Activated CD8-positive, alpha-beta memory T cell treated with anti-CD3 and anti-CD28 coated beads, Interleukin-2, amount 10 ng/mL, durations not matched to agents 7 days and 5 days (primary cell): Measurements from ENCODE around the gene CLNK. TPM values are rescaled to one million over a fixed set of nuclear protein-coding genes. Genes with fewer than 3 reads are reported as not detected.

Experiments
- ATAC-seq: fragments of 150-1000 bp; cut with Tn5 transposase; one replicate; pipeline ENCODE4 v1.10.0; 2021; ENCODE audit warnings: moderate library complexity
- CTCF ChIA-PET: fragments of 350-600 bp; sonication (Branson Sonifier 250); formaldehyde crosslinking; loops from one replicate; lab custom pipeline; 2021; ENCODE audit warnings: antibody characterized with exemption; lab: Charles Lee
- DNase-seq: peaks from one replicate; pipeline ENCODE4 v3.0.0-alpha.2; 2020
- H3K27ac Mint-ChIP-seq: one replicate; pipeline ENCODE4 v1.8.0; 2021; ENCODE audit warnings: mild to moderate bottlenecking, mixed read lengths
- H3K27me3 Mint-ChIP-seq: one replicate; pipeline ENCODE4 v1.8.0; 2021; ENCODE audit warnings: mixed read lengths
- H3K36me3 Mint-ChIP-seq: one replicate; pipeline ENCODE4 v1.8.0; 2021; ENCODE audit warnings: mild to moderate bottlenecking, mixed read lengths
- H3K4me1 Mint-ChIP-seq: one replicate; pipeline ENCODE4 v1.8.0; 2021; ENCODE audit warnings: mixed read lengths
- H3K4me3 Mint-ChIP-seq: one replicate; pipeline ENCODE4 v1.8.0; 2021; ENCODE audit warnings: mild to moderate bottlenecking, moderate library complexity, mixed read lengths
- H3K9me3 Mint-ChIP-seq: one replicate; pipeline ENCODE4 v1.8.0; 2022; ENCODE audit warnings: low read depth, mixed read lengths
- total RNA-seq, 2 experiments: library from RNA; stranded (reverse); gene quantifications; one replicate each; pipeline ENCODE4 v1.2.3, GENCODE V29; 2021

Gene CLNK
- total RNA-seq, 2 experiments from 2014 or later = 0.18 to 0.61 TPM

- peaks cover 2% of the 10 kb centered on the region for H3K27me3 Mint-ChIP-seq
- CTCF ChIA-PET = interaction anchor here (0.7 to 2.0 kb wide), 2 partner anchors 19 to 205 kb away, joined by 4 to 6 read pairs; no protein-coding TSS in a partner anchor
These were observed 204.0 kb downstream of the CLNK start for GRCh38 chr4:10480616-10481015.

GRCh38 chr4:10478621-10479020, 205.9 kb downstream of the CLNK start:
- H3K36me3 Mint-ChIP-seq = no peaks in the 10 kb centered on the region
- H3K27ac Mint-ChIP-seq = no peak overlapping the region
- ATAC-seq (no peak), DNase-seq (no peak)
- H3K9me3 Mint-ChIP-seq = no peaks in the 10 kb centered on the region
- no peak overlapping the region for H3K4me3 Mint-ChIP-seq
- CTCF ChIA-PET = interaction anchor here (1.2 to 2.5 kb wide), 2 partner anchors 18 to 44 kb away, joined by 3 to 9 read pairs; no protein-coding TSS in a partner anchor
- H3K27me3 Mint-ChIP-seq = peaks cover 2% of the 10 kb centered on the region
- H3K4me1 Mint-ChIP-seq = no peaks in the 10 kb centered on the region

More at GRCh38 chr4:10480616-10481015, 204.0 kb downstream of the CLNK start:
- Mint-ChIP-seq H3K27ac (no peak overlapping the region), H3K4me3 (no peak overlapping the region), H3K4me1 (no peaks in the 10 kb centered on the region), H3K9me3 (no peaks in the 10 kb centered on the region), H3K36me3 (no peaks in the 10 kb centered on the region)
- DNase-seq (no peak), ATAC-seq (no peak)

GRCh38 chr4:10470505-10470904, 214.1 kb downstream of the CLNK start:
- CTCF ChIA-PET = interaction anchor here (1.2 kb wide), 1 partner anchor 9 kb away, joined by 3 read pairs; no protein-coding TSS in a partner anchor
- DNase-seq = no peak
- no peaks in the 10 kb centered on the region for H3K36me3 Mint-ChIP-seq
- no peaks in the 10 kb centered on the region for H3K4me1 Mint-ChIP-seq
- no peak for ATAC-seq
- H3K9me3 Mint-ChIP-seq = no peaks in the 10 kb centered on the region
- peaks cover 11% of the 10 kb centered on the region for H3K27me3 Mint-ChIP-seq
- no peak overlapping the region for H3K27ac Mint-ChIP-seq
- no peak overlapping the region for H3K4me3 Mint-ChIP-seq

- H3K27me3 Mint-ChIP-seq = peaks cover 43% of the 10 kb centered on the region
- no peak for ATAC-seq
- CTCF ChIA-PET = interaction anchor here (0.7 to 1.3 kb wide), 2 partner anchors 72 to 83 kb away, joined by 3 to 4 read pairs; no protein-coding TSS in a partner anchor
These were observed 218.4 kb downstream of the CLNK start for GRCh38 chr4:10466161-10466560.

GRCh38 chr4:10462876-10463275, 221.7 kb downstream of the CLNK start:
- no peak for DNase-seq
- no peak overlapping the region for H3K4me3 Mint-ChIP-seq

More at GRCh38 chr4:10466161-10466560, 218.4 kb downstream of the CLNK start:
- Mint-ChIP-seq H3K4me1 (peaks cover 4% of the 10 kb centered on the region), H3K36me3 (no peaks in the 10 kb centered on the region), H3K27ac (no peak overlapping the region), H3K9me3 (no peaks in the 10 kb centered on the region), H3K4me3 (no peak overlapping the region)
- DNase-seq = no peak

GRCh38 chr4:10461850-10462400, 222.6 kb downstream of the CLNK start:
- Mint-ChIP-seq H3K27ac (no peak overlapping the region), H3K36me3 (no peaks in the 10 kb centered on the region), H3K4me3 (peak overlapping the region; percentile 54), H3K27me3 (peaks cover 41% of the 10 kb centered on the region), H3K4me1 (peaks cover 25% of the 10 kb centered on the region), H3K9me3 (no peaks in the 10 kb centered on the region)
- no peak for ATAC-seq
- CTCF ChIA-PET = interaction anchor here (0.6 to 3.3 kb wide), 32 partner anchors 10 to 366 kb away, joined by 3 to 30 read pairs (median 6); partner anchors contain the start of gene WDR1
- DNase-seq = no peak

More at GRCh38 chr4:10462876-10463275, 221.7 kb downstream of the CLNK start:
- Mint-ChIP-seq H3K36me3 (no peaks in the 10 kb centered on the region), H3K4me1 (peaks cover 21% of the 10 kb centered on the region), H3K27me3 (peaks cover 39% of the 10 kb centered on the region), H3K9me3 (no peaks in the 10 kb centered on the region), H3K27ac (no peak overlapping the region)
- no peak for ATAC-seq
- CTCF ChIA-PET = interaction anchor here (0.6 to 3.3 kb wide), 3 partner anchors 76 to 501 kb away, joined by 3 to 30 read pairs (median 27); no protein-coding TSS in a partner anchor

GRCh38 chr4:10461091-10461849, 223.3 kb downstream of the CLNK start:
- Mint-ChIP-seq H3K4me3 (peak overlapping the region; percentile 66), H3K9me3 (no peaks in the 10 kb centered on the region), H3K27me3 (peaks cover 41% of the 10 kb centered on the region), H3K4me1 (peaks cover 26% of the 10 kb centered on the region), H3K27ac (no peak overlapping the region), H3K36me3 (peaks cover 1% of the 10 kb centered on the region)
- ATAC-seq = peak; percentile 80
- CTCF ChIA-PET = interaction anchor here (0.6 to 3.3 kb wide), 39 partner anchors 9 to 490 kb away, joined by 3 to 30 read pairs (median 5); partner anchors contain the start of gene WDR1
- peak; percentile 77 for DNase-seq

GRCh38 chr4:10460313-10461047, 224.1 kb downstream of the CLNK start:
- CTCF ChIA-PET = interaction anchor here (0.6 to 3.3 kb wide), 34 partner anchors 8 to 489 kb away, joined by 3 to 30 read pairs (median 6); partner anchors contain the start of gene WDR1
- peak; percentile 74 for DNase-seq
- H3K27me3 Mint-ChIP-seq = peaks cover 41% of the 10 kb centered on the region

GRCh38 chr4:10459305-10459704, 225.3 kb downstream of the CLNK start:
- CTCF ChIA-PET = interaction anchor here (0.7 kb wide), 1 partner anchor 275 kb away, joined by 3 read pairs; no protein-coding TSS in a partner anchor
- Mint-ChIP-seq H3K4me1 (peaks cover 34% of the 10 kb centered on the region), H3K4me3 (no peak overlapping the region), H3K27me3 (peaks cover 31% of the 10 kb centered on the region), H3K27ac (no peak overlapping the region), H3K9me3 (no peaks in the 10 kb centered on the region), H3K36me3 (peaks cover 10% of the 10 kb centered on the region)
- DNase-seq = no peak
- no peak for ATAC-seq

More at GRCh38 chr4:10460313-10461047, 224.1 kb downstream of the CLNK start:
- ATAC-seq = no peak
- H3K4me3 Mint-ChIP-seq = peak overlapping the region; percentile 66
- H3K27ac Mint-ChIP-seq = no peak overlapping the region
- no peaks in the 10 kb centered on the region for H3K9me3 Mint-ChIP-seq
- peaks cover 4% of the 10 kb centered on the region for H3K36me3 Mint-ChIP-seq
- peaks cover 31% of the 10 kb centered on the region for H3K4me1 Mint-ChIP-seq

GRCh38 chr4:10458177-10458576, 226.4 kb downstream of the CLNK start:
- Mint-ChIP-seq H3K36me3 (peaks cover 17% of the 10 kb centered on the region), H3K27me3 (peaks cover 26% of the 10 kb centered on the region), H3K9me3 (no peaks in the 10 kb centered on the region), H3K27ac (no peak overlapping the region), H3K4me1 (peaks cover 36% of the 10 kb centered on the region), H3K4me3 (no peak overlapping the region)
- ATAC-seq (no peak), DNase-seq (no peak)
- CTCF ChIA-PET = interaction anchor here (1.0 to 2.2 kb wide), 6 partner anchors 54 to 300 kb away, joined by 3 to 10 read pairs (median 5); no protein-coding TSS in a partner anchor

GRCh38 chr4:10457255-10457801, 227.2 kb downstream of the CLNK start, which contains the start of gene ZNF518B:
ZNF518B (minus strand) TSS chr4:10457426; CDS start chr4:10446328, 11,098 bp downstream.
- ATAC-seq = peak; percentile 72
- CTCF ChIA-PET = interaction anchor here (1.0 to 2.2 kb wide), 7 partner anchors 54 to 300 kb away, joined by 3 to 10 read pairs (median 4); no protein-coding TSS in a partner anchor
- peaks cover 17% of the 10 kb centered on the region for H3K27me3 Mint-ChIP-seq
- DNase-seq = peak; percentile 81
- peak within 1 kb of the TSS; percentile 85 for H3K27ac Mint-ChIP-seq
- peaks cover 36% of the 10 kb centered on the region for H3K4me1 Mint-ChIP-seq
- peak within 1 kb of the TSS; percentile 80 for H3K4me3 Mint-ChIP-seq
- H3K36me3 Mint-ChIP-seq = peaks cover 25% of the 10 kb centered on the region
- no peaks in the 10 kb centered on the region for H3K9me3 Mint-ChIP-seq

- H3K36me3 Mint-ChIP-seq = peaks cover 31% of the 10 kb centered on the region
- peak overlapping the region; percentile 80 for H3K4me3 Mint-ChIP-seq
- peaks cover 35% of the 10 kb centered on the region for H3K4me1 Mint-ChIP-seq
- peak overlapping the region; percentile 85 for H3K27ac Mint-ChIP-seq
- CTCF ChIA-PET = interaction anchor here (1.1 to 2.2 kb wide), 5 partner anchors 53 to 299 kb away, joined by 3 to 10 read pairs (median 6); no protein-coding TSS in a partner anchor
- no peaks in the 10 kb centered on the region for H3K9me3 Mint-ChIP-seq
- peak; percentile 78 for DNase-seq
- ATAC-seq = peak; percentile 69
- H3K27me3 Mint-ChIP-seq = peaks cover 11% of the 10 kb centered on the region
These were observed 227.8 kb downstream of the CLNK start for GRCh38 chr4:10456595-10457254.
